Dendritic cell treated with granulocyte-macrophage colony-stimulating factor and Interleukin-4, amounts not matched to agents 40 ng/mL and 50 ng/mL, for 4 days (primary cell): ENCODE data around the gene MRPL41.
A peak's percentile ranks its signal among the peaks of the same experiment; 100 is the strongest.
"Not testable (repeated sequence)": the region's sequence is repeated elsewhere in the genome, so short reads cannot be mapped to it uniquely, and the experiment has no call there.

Experiments used
- H3K27ac Mint-ChIP-seq: one replicate; pipeline ENCODE4 v1.8.0; 2022; ENCODE audit warnings: mild to moderate bottlenecking, mixed read lengths
- H3K27me3 Mint-ChIP-seq: one replicate; pipeline ENCODE4 v1.8.0; 2022; ENCODE audit warnings: mild to moderate bottlenecking, mixed read lengths
- H3K36me3 Mint-ChIP-seq: one replicate; pipeline ENCODE4 v1.8.0; 2022; ENCODE audit warnings: low read depth, mixed read lengths
- H3K4me1 Mint-ChIP-seq: one replicate; pipeline ENCODE4 v1.8.0; 2022; ENCODE audit warnings: low read depth, mixed read lengths
- H3K4me3 Mint-ChIP-seq: one replicate; pipeline ENCODE4 v1.8.0; 2022; ENCODE audit warnings: mild to moderate bottlenecking, moderate library complexity, mixed read lengths
- H3K9me3 Mint-ChIP-seq: one replicate; pipeline ENCODE4 v1.8.0; 2022; ENCODE audit warnings: mixed read lengths
- intact Hi-C: fragments of 100-400 bp; cut with micrococcal nuclease; formaldehyde crosslinking; loops from one replicate; pipeline ENCODE4 v1.15.0; 2022

The MRPL41 gene

GRCh38 chr9:137515338-137515724, 36.3 kb upstream of the MRPL41 start:
- H3K27me3 Mint-ChIP-seq, result no peaks in the 10 kb centered on the region
- H3K9me3 Mint-ChIP-seq, result no peaks in the 10 kb centered on the region
- intact Hi-C loops, result no loop called here
- H3K36me3 Mint-ChIP-seq, result no peaks in the 10 kb centered on the region
- peaks cover 5% of the 10 kb centered on the region for H3K4me1 Mint-ChIP-seq
- no peak overlapping the region for H3K27ac Mint-ChIP-seq
- H3K4me3 Mint-ChIP-seq, result no peak overlapping the region

- no peak overlapping the region for H3K4me3 Mint-ChIP-seq
- intact Hi-C loops, result no loop called here
Observed at GRCh38 chr9:137516144-137516917, 35.3 kb upstream of the MRPL41 start.

GRCh38 chr9:137518661-137519459, 32.8 kb upstream of the MRPL41 start:
- H3K36me3 Mint-ChIP-seq, intact Hi-C loops, H3K9me3 Mint-ChIP-seq, H3K4me1 Mint-ChIP-seq, H3K27me3 Mint-ChIP-seq, H3K27ac Mint-ChIP-seq, H3K4me3 Mint-ChIP-seq: not testable (repeated sequence)

More at GRCh38 chr9:137516144-137516917, 35.3 kb upstream of the MRPL41 start:
- no peak overlapping the region for H3K27ac Mint-ChIP-seq
- peaks cover 5% of the 10 kb centered on the region for H3K4me1 Mint-ChIP-seq
- H3K27me3 Mint-ChIP-seq, result no peaks in the 10 kb centered on the region
- H3K36me3 Mint-ChIP-seq, result no peaks in the 10 kb centered on the region
- H3K9me3 Mint-ChIP-seq, result no peaks in the 10 kb centered on the region

DNA sequence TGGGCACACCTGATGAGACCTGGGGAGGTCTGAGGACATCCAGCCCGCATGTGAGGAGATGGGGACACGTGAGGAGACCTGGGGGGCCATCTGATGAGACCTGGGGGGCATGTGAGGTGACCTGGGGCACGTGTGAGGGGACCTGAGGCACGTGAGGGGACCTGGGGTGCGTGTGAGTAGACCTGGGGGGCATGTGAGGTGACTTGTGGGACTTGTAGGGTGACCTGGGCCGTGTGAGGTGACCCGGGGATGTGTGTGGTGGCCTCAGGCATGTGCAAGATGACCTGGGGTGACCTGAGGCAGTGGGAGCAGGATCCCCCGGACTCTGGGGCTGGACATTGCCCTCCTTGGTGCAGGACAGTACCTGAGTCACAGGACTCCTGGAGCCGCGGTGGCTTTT, 32.1 kb upstream of the MRPL41 start:
- Mint-ChIP-seq H3K4me1 (no peaks in the 10 kb centered on the region), H3K4me3 (no peak overlapping the region), H3K9me3 (no peaks in the 10 kb centered on the region), H3K27me3 (no peaks in the 10 kb centered on the region), H3K27ac (no peak overlapping the region), H3K36me3 (no peaks in the 10 kb centered on the region)
- intact Hi-C loops, result no loop called here

GRCh38 chr9:137520614-137521404, 30.9 kb upstream of the MRPL41 start:
- Mint-ChIP-seq H3K27me3 (peaks cover 6% of the 10 kb centered on the region), H3K27ac (no peak overlapping the region), H3K4me3 (no peak overlapping the region), H3K36me3 (no peaks in the 10 kb centered on the region), H3K4me1 (peaks cover 4% of the 10 kb centered on the region), H3K9me3 (no peaks in the 10 kb centered on the region)
- intact Hi-C loops, result loop anchor here (10.0 kb wide), 1 partner anchor 226 kb away; no protein-coding TSS in a partner anchor

GRCh38 chr9:137521405-137521985, 30.2 kb upstream of the MRPL41 start:
- H3K9me3 Mint-ChIP-seq, result no peaks in the 10 kb centered on the region
- intact Hi-C loops, result loop anchor here (10.0 kb wide), 1 partner anchor 227 kb away; no protein-coding TSS in a partner anchor
- H3K4me1 Mint-ChIP-seq, result peaks cover 4% of the 10 kb centered on the region
- H3K4me3 Mint-ChIP-seq, result no peak overlapping the region
- H3K27ac Mint-ChIP-seq, result no peak overlapping the region
- peaks cover 6% of the 10 kb centered on the region for H3K27me3 Mint-ChIP-seq
- no peaks in the 10 kb centered on the region for H3K36me3 Mint-ChIP-seq

GRCh38 chr9:137522746-137523455, 28.8 kb upstream of the MRPL41 start:
- no peaks in the 10 kb centered on the region for H3K36me3 Mint-ChIP-seq
- peaks cover 13% of the 10 kb centered on the region for H3K27me3 Mint-ChIP-seq
- peaks cover 4% of the 10 kb centered on the region for H3K4me1 Mint-ChIP-seq
- intact Hi-C loops, result loop anchor here (10.0 kb wide), 1 partner anchor 228 kb away; no protein-coding TSS in a partner anchor
- no peaks in the 10 kb centered on the region for H3K9me3 Mint-ChIP-seq
- no peak overlapping the region for H3K27ac Mint-ChIP-seq
- H3K4me3 Mint-ChIP-seq, result no peak overlapping the region

DNA sequence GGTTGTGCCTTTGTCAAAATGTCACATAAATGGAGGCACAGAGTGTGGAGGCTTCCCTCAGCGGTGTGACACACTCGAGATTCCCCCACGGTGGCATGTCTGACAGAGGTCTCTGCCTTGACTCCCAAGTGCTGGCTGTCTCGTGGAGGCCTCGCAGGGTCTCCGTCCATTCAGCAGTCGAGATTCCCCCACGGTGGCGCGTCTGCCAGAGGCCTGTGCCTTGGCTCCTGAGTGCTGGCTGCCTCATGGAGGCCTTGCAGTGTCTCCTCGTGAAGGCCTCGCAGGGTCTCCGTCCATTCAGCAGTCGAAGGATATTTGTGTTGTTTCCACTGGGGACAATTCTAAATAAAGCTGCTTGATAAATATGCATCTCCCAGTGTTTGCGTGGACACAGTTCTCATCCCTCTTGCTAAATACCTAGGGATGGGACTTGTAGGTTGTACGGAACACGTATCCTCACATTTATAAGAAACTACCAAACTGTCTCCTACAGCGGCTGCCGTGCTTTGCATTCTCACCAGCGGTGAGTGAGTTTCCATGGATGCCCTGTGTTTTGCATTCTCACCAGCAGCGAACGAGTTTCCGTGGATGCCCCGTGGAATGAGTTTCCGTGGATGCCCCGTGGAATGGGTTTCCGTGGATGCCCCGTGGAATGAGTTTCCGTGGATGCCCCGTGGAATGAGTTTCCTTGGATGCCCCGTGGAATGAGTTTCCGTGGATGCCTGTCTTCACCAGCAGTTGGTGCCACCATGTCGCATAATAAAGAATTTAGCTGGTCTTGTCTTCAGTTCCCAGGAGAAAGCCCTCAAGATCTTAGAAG, 27.3 kb upstream of the MRPL41 start:
- no peaks in the 10 kb centered on the region for H3K36me3 Mint-ChIP-seq
- no peaks in the 10 kb centered on the region for H3K9me3 Mint-ChIP-seq
- no peak overlapping the region for H3K27ac Mint-ChIP-seq
- no peak overlapping the region for H3K4me3 Mint-ChIP-seq
- H3K4me1 Mint-ChIP-seq, result peaks cover 4% of the 10 kb centered on the region
- intact Hi-C loops, result loop anchor here (10.0 kb wide), 1 partner anchor 230 kb away; no protein-coding TSS in a partner anchor
- H3K27me3 Mint-ChIP-seq, result peaks cover 17% of the 10 kb centered on the region

DNA sequence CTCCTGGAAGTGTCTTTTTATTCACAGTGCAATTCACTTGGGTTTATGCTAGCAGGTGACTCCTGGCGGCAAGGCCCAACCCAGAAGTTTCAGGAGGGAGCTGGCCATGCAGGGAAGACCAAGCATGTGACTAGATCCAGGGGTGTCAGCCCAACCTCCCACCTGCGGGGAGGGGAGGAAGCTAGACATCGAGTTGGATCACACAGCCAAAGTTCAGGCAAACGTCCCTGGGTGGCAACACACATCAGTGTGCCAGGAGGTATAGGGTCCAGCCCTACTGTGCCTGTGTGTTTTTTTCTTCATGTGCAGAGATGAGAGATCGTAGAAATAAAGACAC, 26.7 kb upstream of the MRPL41 start:
- Mint-ChIP-seq H3K36me3 (no peaks in the 10 kb centered on the region), H3K9me3 (no peaks in the 10 kb centered on the region), H3K4me1 (peaks cover 4% of the 10 kb centered on the region), H3K27me3 (peaks cover 17% of the 10 kb centered on the region), H3K27ac (no peak overlapping the region), H3K4me3 (no peak overlapping the region)
- intact Hi-C loops, result loop anchor here (10.0 kb wide), 1 partner anchor 230 kb away; no protein-coding TSS in a partner anchor

- intact Hi-C loops, result no loop called here
- H3K27ac Mint-ChIP-seq, result peak overlapping the region; percentile 11
- H3K4me1 Mint-ChIP-seq, result peaks cover 22% of the 10 kb centered on the region
- peaks cover 26% of the 10 kb centered on the region for H3K27me3 Mint-ChIP-seq
- no peaks in the 10 kb centered on the region for H3K9me3 Mint-ChIP-seq
- H3K4me3 Mint-ChIP-seq, result no peak overlapping the region
- no peaks in the 10 kb centered on the region for H3K36me3 Mint-ChIP-seq
Observed at GRCh38 chr9:137530331-137530730, 21.3 kb upstream of the MRPL41 start.

GRCh38 chr9:137531099-137531765, 20.4 kb upstream of the MRPL41 start:
- Mint-ChIP-seq H3K27ac (peak overlapping the region; percentile 11), H3K36me3 (peaks cover 4% of the 10 kb centered on the region), H3K4me1 (peaks cover 23% of the 10 kb centered on the region), H3K27me3 (peaks cover 26% of the 10 kb centered on the region), H3K4me3 (no peak overlapping the region), H3K9me3 (no peaks in the 10 kb centered on the region)
- intact Hi-C loops, result no loop called here

DNA sequence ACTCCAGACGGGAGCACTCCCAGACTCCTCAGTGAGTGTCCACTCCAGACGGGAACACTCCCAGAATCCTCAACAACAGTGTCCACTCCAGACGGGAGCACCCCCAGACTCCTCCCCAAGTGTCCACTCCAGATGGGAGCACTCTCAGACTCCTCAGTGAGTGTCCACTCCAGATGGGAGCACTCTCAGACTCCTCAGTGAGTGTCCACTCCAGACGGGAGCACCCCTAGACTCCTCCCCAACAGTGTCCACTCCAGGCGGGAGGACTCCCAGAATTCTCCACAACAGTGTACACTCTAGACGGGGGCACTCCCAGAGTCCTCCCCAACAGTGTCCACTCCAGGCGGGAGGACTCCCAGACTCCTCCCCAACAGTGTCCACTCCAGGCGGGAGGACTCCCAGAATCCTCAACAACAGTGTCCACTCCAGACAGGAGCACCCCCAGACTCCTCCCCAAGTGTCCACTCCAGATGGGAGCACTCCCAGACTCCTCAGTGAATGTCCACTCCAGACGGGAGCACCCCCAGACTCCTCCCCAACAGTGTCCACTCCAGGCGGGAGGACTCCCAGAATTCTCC, 18.7 kb upstream of the MRPL41 start:
- H3K27ac Mint-ChIP-seq, H3K4me3 Mint-ChIP-seq, H3K9me3 Mint-ChIP-seq, intact Hi-C loops: not testable (repeated sequence)
- Mint-ChIP-seq H3K4me1 (peaks cover 37% of the 10 kb centered on the region), H3K27me3 (peaks cover 18% of the 10 kb centered on the region), H3K36me3 (peaks cover 10% of the 10 kb centered on the region)
